ENCODE data around the gene GNAS. TPM values are rescaled to one million over a fixed set of nuclear protein-coding genes. Genes with fewer than 3 reads are reported as not detected.
"Not testable (repeated sequence)": the region's sequence is repeated elsewhere in the genome, so short reads cannot be mapped to it uniquely, and the experiment has no call there.

The GNAS gene
- total RNA-seq, 4 donors from 2014 or later: 606 to 837 (median 753) TPM

- ATAC-seq (ENCODE audit: low FRiP score) (no peak), DNase-seq (ENCODE audit: low spot score) (no peak)
- no peak for TF ChIP-seq CTCF (IDR thresholded peaks at IDR 0.05)
Measured at GRCh38 chr20:58938541-58938940, 86.0 kb downstream of the GNAS start.

- TF ChIP-seq CTCF (IDR thresholded peaks at IDR 0.05): no peak
Measured at GRCh38 chr20:58941471-58941870, 89.0 kb downstream of the GNAS start.

DNA sequence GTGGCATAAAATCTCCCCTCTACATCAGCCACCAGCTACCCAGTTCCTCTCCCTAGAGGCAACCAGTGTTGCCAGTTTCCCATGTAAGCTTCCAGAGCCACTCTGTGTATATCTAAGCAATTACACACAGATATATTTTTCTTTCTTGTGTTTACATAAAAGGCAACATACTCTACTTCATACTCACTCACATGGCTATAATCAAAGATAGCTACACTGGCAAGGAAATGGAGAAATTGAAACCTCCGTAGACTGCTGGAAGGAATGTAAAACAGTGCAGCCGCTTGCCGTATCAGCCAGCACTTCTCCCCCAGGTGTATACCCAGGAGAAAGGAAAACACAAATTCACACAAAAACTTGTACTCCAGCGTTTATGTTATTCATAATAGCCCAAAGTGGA, 90.0 kb downstream of the GNAS start:
- DNase-seq (ENCODE audit: low spot score): no peak
- no peak for TF ChIP-seq CTCF (IDR thresholded peaks at IDR 0.05)
- no peak for ATAC-seq (ENCODE audit: low FRiP score)

More at GRCh38 chr20:58941471-58941870, 89.0 kb downstream of the GNAS start:
- no peak for ATAC-seq (ENCODE audit: low FRiP score)
- DNase-seq (ENCODE audit: low spot score): no peak

DNA sequence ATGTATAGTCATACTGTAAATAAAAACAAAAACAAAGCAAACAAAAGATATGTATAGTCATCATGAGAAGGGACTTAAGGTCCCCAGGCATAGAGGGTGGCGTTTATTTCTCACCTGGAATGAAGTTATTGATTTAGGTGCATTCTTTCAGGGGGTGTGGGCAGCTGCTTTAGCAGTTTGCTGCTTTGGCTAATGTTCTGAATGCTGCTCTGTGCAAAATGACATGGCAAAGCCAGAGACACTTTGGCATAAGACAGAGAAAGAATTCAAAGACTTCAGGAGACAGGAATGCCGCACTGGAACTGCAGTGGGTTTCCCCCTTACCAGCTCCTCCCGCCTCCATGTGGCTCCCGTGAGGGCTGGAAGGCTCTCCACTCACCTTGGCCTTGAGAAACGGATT, 92.1 kb downstream of the GNAS start:
- ATAC-seq (ENCODE audit: low FRiP score) (no peak), DNase-seq (ENCODE audit: low spot score) (no peak)
- TF ChIP-seq CTCF (IDR thresholded peaks at IDR 0.05): no peak

- TF ChIP-seq CTCF (IDR thresholded peaks at IDR 0.05): no peak
- no peak for DNase-seq (ENCODE audit: low spot score)
- ATAC-seq (ENCODE audit: low FRiP score): no peak
Measured at GRCh38 chr20:58945965-58946631, 93.6 kb downstream of the GNAS start.

GRCh38 chr20:58947797-58948388, 95.4 kb downstream of the GNAS start:
- not testable (repeated sequence) for ATAC-seq (ENCODE audit: low FRiP score); DNase-seq (ENCODE audit: low spot score)

- DNase-seq (ENCODE audit: low spot score) (no peak), ATAC-seq (ENCODE audit: low FRiP score) (no peak)
- TF ChIP-seq CTCF (IDR thresholded peaks at IDR 0.05): no peak
Measured at GRCh38 chr20:58950603-58951002, 98.1 kb downstream of the GNAS start.
